LNCaP clone FGC (cell line): ENCODE results near the gene CC2D2A.

Source experiments
- DNase-seq: peaks from one replicate; pipeline ENCODE4 v3.0.0-alpha.2; 2011; ENCODE audit warnings: low read depth
- H3K4me3 ChIP-seq: 2 replicates; pipeline ENCODE4 v1.5.1; 2011; ENCODE audit warnings: mild to moderate bottlenecking, low read depth, low read length, control low read depth
- TF ChIP-seq, protein P1 (sequence below): IDR thresholded peaks from 2 replicates; pipeline ENCODE4 v1.5.1; 2012; ENCODE audit warnings: mild to moderate bottlenecking; ENCODE audit not compliant: control insufficient read depth, insufficient read depth; ENCODE audit errors: extremely low read depth

Gene CC2D2A

DNA sequence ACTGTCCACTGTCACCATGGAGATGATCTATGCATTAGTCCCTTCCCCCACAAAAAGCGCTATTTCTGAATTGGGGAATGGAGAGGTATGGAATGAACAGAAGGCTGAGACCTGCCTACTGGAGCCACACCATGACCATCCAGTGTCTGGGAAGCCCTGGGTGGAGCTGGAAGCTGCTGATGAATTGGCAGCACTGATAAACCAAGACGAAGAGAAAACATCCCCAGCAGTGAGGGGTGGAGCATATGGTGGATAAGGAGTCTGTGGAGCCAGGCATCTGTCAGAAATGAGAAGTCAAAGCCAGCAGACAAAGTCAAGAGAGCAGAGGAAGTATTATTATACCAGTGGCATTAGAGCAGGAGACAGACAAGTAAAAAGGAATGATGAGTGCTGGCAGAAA is 13.2 kb downstream of the CC2D2A start:
- no peak for DNase-seq
- TF ChIP-seq, protein P1, sequence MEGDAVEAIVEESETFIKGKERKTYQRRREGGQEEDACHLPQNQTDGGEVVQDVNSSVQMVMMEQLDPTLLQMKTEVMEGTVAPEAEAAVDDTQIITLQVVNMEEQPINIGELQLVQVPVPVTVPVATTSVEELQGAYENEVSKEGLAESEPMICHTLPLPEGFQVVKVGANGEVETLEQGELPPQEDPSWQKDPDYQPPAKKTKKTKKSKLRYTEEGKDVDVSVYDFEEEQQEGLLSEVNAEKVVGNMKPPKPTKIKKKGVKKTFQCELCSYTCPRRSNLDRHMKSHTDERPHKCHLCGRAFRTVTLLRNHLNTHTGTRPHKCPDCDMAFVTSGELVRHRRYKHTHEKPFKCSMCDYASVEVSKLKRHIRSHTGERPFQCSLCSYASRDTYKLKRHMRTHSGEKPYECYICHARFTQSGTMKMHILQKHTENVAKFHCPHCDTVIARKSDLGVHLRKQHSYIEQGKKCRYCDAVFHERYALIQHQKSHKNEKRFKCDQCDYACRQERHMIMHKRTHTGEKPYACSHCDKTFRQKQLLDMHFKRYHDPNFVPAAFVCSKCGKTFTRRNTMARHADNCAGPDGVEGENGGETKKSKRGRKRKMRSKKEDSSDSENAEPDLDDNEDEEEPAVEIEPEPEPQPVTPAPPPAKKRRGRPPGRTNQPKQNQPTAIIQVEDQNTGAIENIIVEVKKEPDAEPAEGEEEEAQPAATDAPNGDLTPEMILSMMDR = no peak
- no peak overlapping the region for H3K4me3 ChIP-seq

DNA sequence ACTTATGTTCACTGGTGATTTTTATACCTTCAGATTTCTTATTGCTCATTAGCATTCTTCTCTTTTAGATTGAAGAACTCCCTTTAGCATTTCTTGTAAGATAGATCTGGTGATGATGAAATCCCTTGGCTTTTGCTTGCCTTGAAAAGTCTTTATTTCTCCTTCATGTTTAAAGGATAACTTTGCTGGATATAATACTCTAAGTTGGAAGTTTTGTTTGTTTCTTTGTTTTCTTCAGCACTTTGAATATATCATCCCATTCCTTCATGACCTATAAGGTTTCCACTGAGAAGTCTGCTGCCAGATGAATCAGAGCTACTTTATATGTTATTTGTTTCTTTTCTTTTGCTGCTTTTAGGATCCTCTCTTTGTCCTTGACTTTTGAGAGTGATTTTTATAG is 18.5 kb downstream of the CC2D2A start:
- H3K4me3 ChIP-seq = no peak overlapping the region
- TF ChIP-seq, protein P1 = no peak
- no peak for DNase-seq

DNA sequence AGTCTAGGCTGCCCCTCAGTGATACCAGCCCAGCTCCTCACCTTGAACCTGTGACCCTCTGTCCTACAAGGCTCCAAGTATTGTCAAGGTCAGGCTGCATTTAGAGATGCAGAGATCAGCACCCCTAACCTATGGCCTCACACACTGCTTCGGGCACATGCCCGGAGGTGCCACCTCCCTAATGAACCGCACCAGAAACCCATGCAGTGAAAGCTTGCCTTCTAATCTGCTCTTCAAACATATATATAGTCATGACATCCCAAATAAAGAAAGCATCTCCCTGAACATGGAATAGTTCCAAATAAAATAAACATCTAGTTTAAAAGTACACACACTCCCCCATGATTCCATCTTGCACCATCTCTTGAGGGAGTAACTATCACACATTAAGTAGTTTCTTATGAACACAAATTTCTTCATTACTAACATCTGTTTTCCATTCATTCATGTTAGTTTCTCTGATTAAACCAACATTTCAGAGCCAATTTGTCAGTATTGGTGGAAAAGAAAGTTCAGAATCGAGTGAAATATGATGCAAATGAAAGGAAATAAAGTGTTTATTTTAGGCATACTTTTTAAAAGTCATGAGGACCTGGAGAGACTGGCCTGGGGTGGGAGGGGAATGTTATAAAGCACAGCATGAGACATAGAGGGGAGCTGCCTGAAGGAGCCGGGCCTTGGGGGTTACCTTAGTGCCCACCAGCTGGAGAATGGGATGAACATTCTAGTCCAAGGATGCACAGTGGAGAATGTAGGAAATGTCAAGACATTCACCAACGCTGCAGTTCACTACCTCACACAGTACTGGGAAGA is 19.2 kb downstream of the CC2D2A start:
- no peak overlapping the region for H3K4me3 ChIP-seq
- TF ChIP-seq, protein P1 = no peak
- peak; percentile 1 for DNase-seq

DNA sequence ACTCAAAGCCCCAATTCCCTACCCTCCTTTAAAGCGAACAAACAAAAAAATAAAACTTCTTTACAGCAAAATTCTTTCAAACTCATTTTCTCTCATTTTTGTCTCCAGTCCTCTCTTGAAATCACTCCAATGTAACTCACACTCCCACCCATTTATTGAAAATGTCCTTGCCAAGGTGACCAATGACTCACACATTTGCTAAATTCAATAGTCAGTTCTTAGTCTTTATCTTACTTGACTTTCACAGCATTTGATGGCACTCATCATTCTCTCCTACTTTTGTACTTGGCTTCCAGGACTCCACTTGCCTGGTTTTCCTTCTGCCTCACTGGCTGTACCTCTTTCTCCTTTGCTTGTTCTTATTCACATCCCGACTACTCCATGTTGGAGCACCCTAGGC is 19.9 kb downstream of the CC2D2A start:
- DNase-seq = no peak

DNA sequence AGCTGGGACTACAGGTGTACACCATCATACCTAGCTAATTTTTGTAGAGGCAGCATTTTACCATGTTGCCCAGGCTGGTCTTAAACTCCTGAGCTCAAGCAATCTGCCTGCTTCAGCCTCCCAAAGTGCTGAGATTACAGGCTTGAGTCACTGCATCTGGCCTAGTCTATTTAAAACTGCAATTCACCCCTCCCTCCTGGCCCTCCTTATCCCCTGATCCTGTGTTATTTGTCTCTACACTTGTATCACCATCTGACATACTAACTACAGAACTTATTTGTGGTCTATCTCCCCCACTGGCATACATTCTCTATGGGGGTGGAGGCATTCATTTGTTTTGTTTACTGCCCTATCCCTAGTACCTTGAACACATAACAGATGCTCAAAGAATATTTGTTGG is 23.7 kb downstream of the CC2D2A start:
- H3K4me3 ChIP-seq = no peak overlapping the region
- DNase-seq = no peak
- TF ChIP-seq, protein P1 = no peak

More for the DNA sequence above, 19.9 kb downstream of the CC2D2A start:
- no peak overlapping the region for H3K4me3 ChIP-seq
- TF ChIP-seq, protein P1 = no peak

DNA sequence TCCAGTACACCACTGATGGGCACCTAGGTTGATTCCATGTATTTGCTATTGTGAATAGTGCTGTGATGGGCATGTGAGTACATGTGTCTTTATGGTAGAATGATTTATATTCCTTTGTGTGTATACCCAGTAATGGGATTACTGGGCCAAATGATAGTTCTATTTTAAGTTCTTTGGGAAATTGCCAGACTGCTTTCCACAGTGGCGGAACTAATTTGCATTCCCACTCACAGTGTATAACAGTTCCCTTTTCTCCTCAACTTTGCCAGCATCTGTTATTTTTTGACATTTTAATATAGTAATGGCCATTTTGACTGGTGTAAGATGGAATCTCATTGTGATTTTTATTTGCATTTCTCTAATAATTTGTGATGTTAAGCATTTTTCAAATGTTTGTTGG is 25.9 kb downstream of the CC2D2A start:
- DNase-seq = no peak

More for the DNA sequence above, 25.9 kb downstream of the CC2D2A start:
- TF ChIP-seq, protein P1 = no peak
- no peak overlapping the region for H3K4me3 ChIP-seq
